RKO (cell line): ENCODE data around the gene SUV39H2.
A peak's percentile ranks its signal among the peaks of the same experiment; 100 is the strongest.
"Not testable (repeated sequence)": the region's sequence is repeated elsewhere in the genome, so short reads cannot be mapped to it uniquely, and the experiment has no call there.

Experiments
- DNase-seq: peaks from one replicate; pipeline ENCODE4 v3.0.0-alpha.2; 2016; ENCODE audit warnings: low spot score

Gene SUV39H2, protein sequence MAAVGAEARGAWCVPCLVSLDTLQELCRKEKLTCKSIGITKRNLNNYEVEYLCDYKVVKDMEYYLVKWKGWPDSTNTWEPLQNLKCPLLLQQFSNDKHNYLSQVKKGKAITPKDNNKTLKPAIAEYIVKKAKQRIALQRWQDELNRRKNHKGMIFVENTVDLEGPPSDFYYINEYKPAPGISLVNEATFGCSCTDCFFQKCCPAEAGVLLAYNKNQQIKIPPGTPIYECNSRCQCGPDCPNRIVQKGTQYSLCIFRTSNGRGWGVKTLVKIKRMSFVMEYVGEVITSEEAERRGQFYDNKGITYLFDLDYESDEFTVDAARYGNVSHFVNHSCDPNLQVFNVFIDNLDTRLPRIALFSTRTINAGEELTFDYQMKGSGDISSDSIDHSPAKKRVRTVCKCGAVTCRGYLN

DNA sequence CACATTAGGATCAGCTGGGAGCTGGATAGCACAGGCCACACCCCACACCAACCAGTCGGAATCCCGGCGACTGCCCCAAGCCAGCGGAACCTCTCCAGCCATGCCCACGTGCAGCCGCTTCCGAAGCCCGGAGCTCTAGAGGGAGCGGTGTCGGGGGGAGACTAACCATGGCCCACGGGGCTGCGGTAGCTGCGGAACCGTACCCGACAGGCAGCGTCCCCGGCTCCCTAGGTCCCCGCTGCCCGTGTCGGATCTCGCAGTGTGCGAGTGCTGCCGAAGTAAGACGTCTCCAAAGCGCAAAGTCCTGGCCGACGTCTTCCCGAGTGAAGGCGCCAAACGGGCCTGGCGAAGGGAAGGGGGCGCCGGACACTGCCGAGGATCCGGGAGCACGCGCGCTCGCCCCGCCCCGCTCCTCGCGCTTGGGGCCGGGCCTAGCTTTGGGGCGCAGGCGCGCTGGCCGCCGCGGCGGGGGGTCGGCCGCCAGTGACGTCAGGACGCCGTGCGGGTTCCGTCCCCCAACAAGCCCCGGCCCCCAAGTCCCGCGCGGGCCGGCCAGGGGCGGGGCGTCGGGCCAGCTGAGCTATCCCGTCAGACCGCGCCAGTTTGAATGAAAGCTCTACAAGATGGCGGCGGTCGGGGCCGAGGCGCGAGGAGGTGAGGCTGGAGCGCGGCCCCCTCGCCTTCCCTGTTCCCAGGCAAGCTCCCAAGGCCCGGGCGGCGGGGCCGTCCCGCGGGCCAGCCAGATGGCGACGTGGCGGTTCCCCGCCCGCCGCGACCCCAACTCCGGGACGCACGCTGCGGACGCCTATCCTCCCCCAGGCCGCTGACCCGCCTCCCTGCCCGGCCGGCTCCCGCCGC is at the start of gene SUV39H2:
SUV39H2 (plus strand) TSS at position 601 of the 858 bp plus-strand sequence; CDS start at position 624, 23 bp downstream.
- peak; percentile 97 for DNase-seq

DNA sequence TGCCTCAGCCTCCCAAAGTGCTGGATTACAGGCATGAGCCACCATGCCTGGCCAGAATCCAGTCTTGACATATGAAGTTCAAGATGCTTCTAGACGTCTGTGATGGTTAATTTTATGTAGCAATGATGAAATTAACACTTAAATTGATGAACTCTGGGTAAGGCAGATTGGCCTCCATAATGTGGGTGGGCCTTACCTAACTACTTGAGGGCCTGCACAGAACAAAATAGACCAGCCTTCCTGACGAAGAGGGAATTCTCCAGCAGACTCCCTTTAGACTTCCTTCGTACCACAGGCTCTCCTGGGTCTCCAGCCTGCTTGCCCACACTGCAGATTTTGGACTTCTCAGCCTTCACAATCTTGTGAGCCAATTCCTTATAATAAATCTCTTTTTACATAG is 45.6 kb upstream of the SUV39H2 start:
- DNase-seq = no peak

DNA sequence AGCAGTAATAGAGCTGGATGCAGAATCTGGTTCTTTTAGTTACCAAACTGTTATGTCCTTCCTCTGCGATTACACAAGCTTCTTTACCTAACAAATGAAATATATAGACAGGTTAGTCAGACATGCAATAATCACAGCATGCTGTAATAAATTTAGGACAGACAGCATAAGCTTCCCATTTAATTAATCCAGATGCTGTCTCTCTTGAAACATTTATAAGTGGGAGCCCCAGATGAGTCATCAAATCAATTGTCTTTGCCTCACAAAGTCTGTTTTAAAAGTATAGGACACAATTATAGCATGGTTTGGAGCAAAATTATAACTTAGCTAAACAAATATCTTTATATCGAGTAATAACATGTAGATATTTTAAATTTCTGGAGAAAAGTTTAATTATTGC is 42.5 kb upstream of the SUV39H2 start:
- no peak for DNase-seq

DNA sequence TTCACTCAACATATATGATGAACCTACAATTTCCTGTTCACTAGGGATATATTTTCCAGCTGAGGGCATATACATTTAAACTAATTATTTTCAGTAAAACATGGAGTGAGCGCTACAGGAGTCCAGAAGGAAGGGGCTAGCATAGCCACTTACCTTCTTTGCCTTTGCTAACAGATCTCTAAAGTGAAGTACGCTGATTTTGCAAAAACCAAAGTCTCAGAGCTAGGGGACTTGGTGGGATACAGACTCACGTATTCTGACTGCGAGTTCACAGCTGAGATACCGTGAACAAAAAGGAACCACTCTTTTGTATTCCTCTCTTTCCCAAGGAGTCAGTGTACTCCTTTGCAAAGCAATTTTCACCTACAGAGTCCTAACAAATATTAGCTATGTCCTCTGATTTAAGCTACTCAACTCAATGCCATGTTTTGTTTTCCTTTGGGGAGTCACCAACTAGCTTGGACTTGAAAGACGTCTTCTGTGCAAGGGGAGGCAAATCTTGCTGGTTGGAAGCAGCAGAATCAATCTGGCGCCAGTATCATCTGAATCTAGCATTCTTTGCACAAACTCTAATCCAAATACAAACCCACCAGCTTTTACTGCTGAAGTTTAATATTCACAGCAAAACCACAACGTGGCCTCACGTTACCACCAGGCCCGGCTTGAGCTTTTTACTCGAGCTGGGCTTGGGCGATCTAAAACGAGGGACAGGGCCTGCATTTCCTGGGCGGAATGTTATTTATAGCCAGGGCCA is 41.5 kb upstream of the SUV39H2 start:
- DNase-seq = peak; percentile 53

DNA sequence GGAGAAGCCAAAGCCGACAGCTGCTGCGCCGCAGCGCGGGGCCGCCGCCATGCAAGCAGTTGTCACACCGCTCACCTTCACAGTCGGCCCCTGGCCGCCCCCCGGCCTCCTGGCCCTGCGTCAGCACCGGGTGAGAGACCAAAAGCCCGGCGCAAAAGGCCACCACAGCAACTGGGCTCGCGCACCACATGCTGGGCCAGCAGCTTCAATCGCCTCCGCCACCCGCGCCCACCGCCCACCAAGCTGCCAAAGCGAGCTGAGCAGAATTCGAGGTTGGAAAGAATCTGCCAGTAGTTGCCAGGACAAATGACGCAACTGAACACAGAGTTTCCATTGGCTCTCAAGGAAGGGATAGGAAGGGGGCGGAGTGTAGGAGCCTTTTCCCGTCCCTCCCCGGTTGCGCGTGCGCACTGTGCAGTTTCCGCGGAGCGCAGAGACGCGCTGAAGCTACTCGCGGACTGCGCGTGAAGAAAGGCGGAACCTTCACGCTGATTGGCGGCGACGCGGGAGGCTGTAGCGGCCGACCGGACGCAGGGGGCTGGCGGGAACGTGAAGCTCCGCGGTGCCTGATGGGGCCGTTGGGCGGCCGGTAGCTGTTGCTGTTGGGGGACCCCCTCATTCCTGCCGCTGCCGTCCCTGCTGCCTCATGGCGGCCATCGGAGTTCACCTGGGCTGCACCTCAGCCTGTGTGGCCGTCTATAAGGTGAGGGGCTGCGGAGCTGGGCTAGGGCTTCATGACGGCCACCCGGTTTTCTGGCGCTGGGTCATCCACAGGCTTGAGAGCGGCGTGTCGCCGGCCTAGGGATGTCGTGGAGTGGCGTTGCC is 40.7 kb upstream of the SUV39H2 start, which contains the start of the genes CDNF, HSPA14 and MSANTD7:
CDNF (minus strand) TSS at position 281 of the 825 bp plus-strand sequence; CDS start at position 190, 91 bp downstream.
HSPA14 (plus strand) TSS at position 550 of the 825 bp plus-strand sequence; CDS start at position 647, 97 bp downstream.
MSANTD7 (plus strand) TSS at position 550 of the 825 bp plus-strand sequence. CDS start 3,979 bp downstream, outside the sequence.
- peak; percentile 100 for DNase-seq

DNA sequence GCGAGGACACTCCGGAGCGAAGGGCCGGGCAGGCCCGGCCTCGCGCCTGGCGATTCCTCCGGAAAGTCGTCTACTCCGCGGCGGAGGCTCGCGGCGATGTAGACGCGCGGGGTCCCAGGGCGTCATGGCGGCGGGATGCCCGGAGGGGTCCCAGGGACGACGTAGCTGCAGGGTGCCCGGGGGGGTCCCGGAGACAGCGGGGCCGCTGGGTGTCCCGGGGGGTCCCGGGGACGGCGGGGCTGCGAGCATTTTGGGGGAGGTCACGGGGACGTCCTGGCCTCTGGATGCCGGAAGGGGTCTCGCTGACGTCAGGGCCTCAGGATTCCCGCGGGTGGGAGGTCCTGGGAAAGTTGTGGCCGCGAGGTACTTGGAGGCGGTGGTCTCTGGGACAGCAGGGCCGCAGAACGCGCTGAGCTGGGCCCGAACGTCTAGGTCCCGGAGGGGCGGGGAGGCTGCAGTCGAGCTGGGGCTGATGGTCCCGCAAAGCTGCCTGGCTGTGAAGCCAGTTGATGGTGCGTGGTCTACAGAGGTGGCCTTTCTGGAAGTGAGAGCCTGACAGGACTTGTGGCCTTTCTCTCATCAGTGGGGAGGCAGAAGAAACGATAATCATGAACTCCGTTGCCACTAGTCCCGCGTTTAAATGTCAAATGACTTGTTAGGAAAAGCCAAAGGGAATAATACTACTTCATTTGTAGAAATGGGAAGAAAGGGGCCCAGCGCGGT is 39.9 kb upstream of the SUV39H2 start:
- DNase-seq = peak; percentile 42

DNA sequence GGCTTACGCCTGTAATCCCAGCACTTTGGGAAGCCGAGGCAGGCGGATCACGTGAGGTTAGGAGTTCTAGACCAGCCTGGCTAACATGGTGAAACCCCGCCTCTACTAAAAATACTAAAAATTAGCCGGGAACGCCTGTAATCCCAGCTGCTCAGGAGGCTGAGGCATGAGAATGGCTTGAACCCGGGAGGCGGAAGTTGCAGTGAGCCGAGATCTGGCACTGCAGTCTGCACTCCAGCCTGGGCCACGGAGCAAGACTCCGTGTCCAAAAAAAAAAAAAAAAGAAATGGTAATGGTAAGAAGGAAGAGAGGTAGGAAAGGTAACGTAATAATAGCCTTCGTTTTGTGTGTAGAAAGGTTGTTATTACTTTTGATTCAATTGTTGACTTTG is 39.4 kb upstream of the SUV39H2 start:
- peak; percentile 56 for DNase-seq

DNA sequence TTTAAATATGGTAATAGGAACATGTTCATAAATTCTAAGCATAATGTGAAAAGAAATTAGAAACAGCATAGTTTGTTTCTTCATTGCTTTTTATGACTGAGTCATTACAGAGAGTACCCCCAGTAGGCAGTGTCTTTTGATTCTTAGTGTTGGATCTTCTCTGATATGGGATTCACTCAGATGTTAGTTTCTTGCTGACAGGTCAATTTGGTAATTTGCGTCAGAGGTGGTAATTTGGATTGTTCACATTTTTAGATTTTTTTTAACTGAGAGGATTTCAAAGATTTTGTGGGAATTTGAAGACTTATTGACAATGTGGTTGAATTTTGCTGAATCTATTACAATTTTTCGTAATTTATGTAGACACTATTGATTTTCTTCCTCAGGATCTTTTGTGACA is 38.5 kb upstream of the SUV39H2 start:
- no peak for DNase-seq

DNA sequence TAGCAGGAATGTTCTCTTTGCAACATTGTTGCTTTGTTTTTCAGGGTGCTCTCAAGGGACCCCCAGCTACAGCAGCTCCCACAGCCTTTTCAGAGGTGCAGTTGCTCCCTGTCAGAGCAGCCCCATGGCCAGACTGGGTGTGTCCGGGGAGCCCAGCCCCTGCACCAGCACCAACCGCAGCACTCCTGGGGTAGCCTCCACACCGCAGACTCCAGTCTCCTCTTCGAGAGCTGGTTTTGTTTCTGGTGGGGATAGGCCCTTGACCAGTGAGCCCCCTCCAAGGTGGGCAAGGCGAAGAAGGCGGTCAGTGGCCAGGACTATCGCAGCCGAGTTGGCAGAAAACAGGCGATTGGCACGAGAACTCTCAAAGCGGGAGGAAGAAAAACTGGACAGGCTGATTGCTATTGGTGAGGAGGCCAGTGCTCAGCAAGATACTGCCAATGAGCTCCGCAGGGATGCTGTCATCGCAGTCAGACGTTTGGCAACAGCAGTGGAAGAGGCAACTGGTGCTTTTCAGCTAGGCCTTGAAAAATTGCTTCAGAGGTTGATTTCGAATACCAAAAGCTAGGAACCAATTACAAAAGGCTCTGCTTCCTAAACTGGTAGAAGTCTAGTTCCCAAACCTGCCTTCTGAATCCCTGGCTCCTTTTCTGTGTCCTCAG is 35.2 kb upstream of the SUV39H2 start:
- DNase-seq = no peak

DNA sequence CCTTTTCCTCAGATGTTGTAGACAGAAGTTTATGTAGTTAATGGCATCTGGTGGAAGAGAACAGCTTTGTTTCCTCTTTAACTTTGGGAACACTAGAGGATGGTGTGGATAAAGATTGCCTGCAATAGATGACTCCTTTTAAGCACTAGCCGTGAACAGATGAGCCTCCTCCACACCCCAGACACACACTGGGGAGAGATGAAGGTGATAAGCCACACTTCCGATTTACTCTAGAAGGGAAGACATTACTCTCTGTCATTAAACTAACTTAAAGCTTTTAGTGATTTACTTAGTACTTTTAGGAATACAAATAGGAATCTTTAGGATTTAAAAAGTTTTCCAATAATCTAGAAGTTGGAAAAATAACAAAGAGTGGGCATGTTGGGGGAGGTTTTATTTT is 33.7 kb upstream of the SUV39H2 start:
- no peak for DNase-seq

DNA sequence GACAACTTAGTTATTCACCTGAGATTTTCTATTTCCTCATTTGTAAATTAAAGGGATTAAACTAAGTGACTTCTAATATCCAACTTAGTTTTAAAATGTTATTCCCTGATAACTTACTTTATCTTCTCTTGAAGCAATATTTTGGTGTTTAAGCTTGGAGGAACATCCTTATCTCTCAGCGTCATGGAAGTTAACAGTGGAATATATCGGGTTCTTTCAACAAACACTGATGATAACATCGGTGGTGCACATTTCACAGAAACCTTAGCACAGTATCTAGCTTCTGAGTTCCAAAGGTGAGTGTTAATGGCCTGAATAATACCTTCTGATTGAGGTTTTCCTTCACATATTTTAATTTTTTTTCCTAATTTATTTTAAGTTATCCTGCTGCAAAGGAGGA is 26.4 kb upstream of the SUV39H2 start:
- DNase-seq = no peak

DNA sequence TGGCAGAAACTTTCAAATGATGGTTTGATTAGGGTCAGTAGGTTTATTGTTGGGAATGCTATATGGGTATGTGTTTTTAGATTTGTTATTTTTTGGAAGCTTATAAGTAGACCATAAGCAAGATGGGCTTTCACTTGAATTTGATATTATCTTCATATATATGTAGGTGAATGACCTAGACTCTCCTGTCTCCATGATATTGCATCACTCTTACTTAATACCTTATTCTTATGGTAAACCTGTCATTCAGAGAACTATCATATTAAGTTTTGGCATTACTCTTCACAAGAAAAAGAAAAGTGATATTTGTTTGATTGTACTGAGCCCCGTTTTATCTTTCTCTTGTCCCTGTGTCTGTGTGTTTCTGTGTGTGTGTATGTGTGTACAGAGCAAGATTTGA is 23.2 kb upstream of the SUV39H2 start:
- no peak for DNase-seq

DNA sequence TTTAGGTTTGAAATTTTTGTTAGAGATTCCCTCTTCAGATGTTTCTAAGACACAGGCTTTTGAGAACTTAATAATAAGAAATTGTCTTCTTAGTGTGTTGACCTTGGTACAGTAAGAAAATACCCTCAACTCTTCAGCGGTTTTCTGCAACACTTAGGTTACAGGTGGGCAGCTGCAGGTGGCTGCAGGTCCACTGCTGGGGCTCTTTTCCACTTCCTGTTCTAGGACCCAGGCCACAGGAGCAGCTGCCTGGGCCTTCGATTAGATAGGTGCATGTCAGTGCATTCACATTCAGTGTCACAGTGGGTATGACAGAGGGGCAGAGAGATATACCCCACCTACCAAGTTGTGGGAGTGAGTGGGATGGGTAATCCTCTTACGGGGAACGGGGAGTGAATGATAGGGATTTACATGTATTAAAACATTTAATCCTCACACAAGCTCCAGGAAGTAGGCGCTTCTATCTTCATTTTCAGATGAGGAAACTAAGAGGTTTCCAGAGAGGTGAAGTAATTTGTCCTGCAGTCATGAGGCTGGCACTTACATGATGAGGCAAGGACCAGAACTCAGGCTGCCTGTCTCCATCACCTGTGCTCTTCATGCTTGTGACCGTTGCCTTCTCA is 20.2 kb upstream of the SUV39H2 start:
- no peak for DNase-seq

DNA sequence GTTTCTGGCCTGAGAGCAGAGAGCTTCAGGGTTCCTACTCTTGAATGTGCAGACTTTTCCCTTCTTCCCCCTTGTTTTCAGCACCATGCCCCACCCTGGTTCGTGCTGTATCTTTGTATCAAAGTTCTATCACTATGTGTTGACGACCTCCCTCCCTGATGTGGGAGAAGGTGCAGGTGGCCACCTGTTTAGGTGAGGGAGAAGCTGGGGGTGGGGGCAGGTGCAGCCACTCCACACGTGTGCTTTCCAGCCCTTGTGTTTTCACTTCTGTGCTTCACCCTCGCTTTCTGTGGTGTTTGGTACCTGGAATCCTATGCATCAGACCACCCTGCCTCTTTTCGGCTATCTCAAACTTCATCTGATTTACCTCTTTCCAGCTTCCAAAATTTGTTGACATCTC is 19.6 kb upstream of the SUV39H2 start:
- no peak for DNase-seq

DNA sequence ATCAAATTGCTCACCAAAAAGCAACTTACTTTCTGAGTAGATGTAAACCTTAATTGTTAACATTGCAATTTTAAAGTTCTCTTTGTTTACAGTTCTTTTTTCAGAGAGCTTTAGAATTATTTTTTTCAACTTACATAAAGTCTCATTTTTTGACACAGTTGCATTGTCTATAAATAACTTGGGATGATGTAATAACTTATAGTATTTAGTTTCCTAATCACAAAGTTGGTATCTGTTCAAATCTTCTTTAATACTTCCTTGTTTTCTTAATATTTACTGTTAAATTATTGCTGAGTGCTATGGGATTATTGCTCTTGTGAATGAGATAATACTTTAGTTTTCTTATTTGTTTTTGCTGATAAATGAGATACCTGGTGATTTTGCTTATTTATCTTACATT is 18.9 kb upstream of the SUV39H2 start:
- no peak for DNase-seq

DNA sequence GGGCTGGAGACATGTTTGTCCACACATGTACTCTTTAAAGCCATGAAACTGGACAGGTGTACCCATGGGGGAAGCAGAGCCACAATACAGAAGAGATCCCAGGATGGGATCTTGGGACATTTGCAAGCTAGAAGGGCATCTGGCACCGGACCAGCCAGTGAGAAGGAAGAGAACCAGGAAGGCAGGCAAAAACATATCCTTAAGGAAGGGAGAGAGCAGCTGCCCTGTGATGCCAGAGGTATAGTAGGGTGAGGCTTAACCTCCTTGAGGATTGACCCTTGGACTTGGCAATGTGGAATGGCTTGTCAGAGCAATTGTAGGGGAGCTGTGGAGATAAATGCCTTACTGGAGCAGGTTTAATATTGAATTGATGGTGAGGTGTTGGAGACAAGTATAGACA is 17.9 kb upstream of the SUV39H2 start:
- DNase-seq = no peak

DNA sequence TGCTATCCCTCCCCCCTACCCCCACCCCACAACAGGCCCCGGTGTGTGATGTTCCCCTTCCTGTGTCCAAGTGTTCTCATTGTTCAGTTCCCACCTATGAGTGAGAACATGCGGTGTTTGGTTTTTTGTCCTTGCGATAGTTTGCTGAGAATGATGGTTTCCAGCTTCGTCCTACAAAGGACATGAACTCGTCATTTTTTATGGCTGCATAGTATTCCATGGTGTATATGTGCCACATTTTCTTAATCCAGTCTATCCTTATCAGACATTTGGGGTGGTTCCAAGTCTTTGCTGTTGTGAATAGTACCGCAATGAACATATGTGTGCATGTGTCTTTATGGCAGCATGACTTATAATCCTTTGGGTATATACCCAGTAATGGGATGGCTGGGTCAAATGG is 14.2 kb upstream of the SUV39H2 start:
- DNase-seq = not testable (repeated sequence)

DNA sequence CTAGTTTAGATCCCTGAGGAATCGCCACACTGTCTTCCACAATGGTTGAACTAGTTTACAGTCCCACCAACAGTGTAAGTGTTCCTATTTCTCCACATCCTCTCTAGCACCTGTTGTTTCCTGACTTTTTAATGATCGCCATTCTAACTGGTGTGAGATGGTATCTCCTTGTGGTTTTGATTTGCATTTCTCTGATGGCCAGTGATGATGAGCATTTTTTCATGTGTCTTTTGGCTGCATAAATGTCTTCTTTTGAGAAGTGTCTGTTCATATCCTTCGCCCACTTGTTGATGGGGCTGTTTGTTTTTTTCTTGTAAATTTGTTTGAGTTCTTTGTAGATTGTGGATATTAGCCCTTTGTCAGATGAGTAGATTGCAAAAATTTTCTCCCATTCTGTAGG is 13.8 kb upstream of the SUV39H2 start:
- DNase-seq = not testable (repeated sequence)

DNA sequence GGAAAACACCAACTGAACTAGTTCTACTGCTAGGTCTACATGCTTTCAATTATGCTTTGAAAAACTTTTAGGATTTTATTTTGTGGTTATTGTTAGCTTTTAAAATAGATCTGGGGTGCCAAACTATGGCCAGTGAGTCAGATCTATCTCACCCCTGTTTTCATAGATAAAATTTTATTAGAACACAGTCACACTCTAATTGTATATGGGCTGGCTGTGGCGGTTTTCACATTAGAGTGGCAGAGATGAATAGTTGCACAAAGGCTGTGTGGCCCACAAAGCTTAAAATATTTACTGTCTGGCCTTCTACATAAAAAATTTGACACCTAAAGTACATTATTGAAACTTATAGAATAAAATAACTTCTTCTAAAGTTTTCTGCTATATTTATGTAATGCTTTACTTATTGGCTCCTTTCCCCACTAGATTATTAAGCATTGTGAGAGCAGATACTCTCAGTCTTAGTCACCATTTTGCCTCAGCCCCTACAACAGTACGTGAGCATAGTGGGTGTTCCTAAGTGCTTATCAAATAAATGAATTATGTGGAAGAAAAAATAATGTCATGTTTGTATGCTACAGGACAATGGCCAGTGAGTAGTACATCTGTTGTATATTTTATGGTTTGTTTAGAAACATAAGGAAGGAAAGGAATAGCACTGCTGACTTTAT is 5.4 kb upstream of the SUV39H2 start:
- peak; percentile 55 for DNase-seq
